Kidney capillary endothelial cell (primary cell): ENCODE measurements around the gene KASH5.

Experiments used
- DNase-seq: peaks from one replicate; pipeline ENCODE4 v3.0.0-alpha.2; 2018; ENCODE audit warnings: low spot score

Gene KASH5

DNA sequence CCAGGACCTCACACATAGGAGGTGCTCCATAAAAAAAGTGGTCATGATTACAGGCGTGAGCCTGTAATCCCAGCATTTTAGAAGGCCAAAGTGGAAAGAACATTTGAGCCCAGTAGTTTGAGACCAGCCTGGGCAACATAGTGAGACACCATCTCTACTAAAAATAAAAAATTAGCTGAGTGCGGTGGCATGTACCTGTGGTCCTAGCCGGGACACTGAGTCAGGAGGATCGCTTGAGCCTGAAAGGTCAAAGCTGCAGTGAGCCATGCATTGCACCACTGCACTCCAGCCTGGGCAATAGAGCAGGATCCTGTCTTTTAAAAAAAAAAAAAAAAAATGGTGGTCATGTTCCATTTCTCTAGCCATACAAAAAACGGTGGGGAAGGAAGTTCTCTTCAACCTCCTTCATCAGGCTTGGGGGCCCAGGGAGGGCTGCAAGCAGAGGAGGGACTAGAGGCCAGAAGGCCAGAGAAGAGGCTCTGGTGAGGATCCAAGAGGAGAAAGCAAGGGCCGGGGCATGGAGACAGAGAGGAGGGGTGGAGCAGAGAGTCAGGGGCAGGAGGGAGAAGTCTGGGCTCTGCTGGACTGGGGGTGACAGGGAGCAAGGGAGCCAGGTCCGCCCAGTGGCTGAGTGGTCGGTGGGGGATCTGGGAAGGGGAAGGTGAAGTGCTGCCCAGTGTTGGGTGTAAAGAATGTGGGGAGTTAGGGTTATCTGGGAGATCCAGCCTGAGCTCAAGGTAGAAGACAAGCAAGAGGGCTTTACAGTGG is 8.9 kb downstream of the KASH5 start:
- no peak for DNase-seq

- no peak for DNase-seq
Measured at GRCh38 chr19:49398001-49398615, 10.1 kb downstream of the KASH5 start.

DNA sequence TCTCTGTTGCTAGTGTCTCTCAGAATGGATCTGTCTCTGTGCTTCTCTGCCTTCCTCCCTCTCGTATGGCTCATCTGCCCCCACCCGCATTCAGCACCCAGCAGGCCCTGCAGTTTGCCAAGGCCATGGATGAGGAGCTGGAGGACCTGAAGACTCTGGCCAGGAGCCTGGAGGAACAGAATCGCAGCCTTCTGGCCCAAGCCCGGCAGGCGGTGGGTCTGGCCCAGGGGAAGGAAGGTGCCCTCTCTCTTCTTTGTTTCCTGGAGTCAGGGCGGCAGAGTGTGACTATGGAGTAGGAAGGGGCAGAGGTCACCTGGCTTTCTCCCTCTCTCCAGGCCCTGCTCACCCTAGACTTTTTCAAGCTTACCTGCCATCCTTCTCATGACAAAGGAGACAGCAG is 10.9 kb downstream of the KASH5 start:
- no peak for DNase-seq

GRCh38 chr19:49400029-49400428 is 12.0 kb downstream of the KASH5 start:
- DNase-seq: no peak

DNA sequence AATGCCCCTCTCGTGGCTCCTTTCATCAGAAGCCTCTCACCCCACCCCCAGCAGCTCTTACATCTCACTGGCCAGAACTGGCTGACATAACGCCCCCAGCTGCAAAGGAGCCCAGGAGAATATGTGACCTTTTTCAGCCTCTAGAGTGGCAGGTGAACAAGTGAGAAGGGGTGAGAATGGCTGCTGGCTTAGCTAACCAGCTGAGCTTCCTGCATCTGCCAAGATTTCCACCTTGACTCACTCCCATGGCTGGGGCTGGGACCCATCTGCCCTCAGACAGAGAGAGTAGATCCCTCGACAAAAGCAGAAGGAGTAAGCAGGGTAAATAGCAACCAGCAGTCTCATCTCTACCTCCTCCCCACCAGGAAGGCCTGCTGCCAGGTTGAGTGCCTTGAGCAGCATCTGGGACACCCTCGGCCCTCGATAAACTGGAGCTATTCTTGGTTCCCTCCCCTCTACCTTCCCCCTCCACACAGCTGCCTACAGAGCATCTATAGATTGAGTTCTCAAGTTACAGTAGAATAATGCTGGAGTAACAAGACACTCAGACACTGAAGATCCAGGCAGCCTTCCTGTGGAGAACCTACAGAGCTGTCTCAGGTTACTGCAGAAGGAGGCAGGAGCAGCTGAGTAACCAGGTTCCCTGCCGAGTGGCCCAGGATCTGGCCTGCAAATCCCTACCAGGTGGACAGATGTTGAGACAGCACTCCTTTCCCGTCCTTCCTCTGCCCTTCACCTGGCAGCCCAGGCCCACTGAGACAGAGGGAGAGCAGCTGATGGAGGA is 15.5 kb downstream of the KASH5 start:
- DNase-seq: no peak

DNA sequence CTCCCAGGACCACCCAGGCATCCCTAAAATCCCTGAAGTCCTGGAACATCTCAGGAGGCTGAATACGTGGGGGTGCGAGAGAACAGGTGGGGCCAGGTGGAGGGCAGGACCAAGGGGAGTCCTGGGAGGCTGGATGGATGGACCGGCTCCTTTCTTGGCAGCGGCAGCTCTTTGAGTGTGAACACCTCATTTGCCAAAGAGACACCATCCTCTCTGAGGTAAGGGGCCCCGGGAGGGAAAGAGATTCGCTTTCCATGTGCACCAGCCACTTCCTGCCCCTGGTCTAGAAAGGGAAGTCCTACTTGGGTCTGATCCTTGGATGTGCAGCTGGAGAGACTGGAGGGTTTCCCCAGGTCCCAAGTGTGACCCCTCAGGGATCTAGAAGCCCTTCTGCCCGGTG is 19.0 kb downstream of the KASH5 start:
- no peak for DNase-seq

- no peak for DNase-seq
Measured at GRCh38 chr19:49407482-49408015, 19.5 kb downstream of the KASH5 start.

- DNase-seq: no peak
Measured at GRCh38 chr19:49408816-49409440, 20.9 kb downstream of the KASH5 start.

- DNase-seq: no peak
Measured at GRCh38 chr19:49409441-49410029, 21.5 kb downstream of the KASH5 start.

- DNase-seq: no peak
Measured at GRCh38 chr19:49411681-49412326, 23.8 kb downstream of the KASH5 start.

DNA sequence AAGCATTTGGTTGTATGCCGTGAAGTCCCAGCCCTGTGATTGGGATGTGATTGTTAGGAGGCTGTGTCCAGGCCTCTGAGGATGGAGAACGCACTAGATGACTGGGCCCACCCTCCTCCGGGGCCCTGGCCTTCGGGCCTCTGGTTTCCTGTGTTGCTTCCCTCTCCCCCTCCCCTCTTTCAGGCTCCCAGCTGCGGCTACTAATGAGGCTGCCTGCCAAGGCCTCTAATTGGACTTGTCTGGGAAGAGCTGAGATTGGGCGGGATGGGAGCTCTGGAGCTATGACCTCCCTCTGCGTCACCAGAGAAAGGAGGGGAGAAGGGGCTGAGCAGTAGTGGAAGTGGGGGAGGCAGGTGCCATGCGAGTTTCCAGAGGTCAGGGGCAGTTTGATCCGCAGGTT is 25.3 kb downstream of the KASH5 start:
- no peak for DNase-seq

- DNase-seq: no peak
Measured at GRCh38 chr19:49414256-49414655, 26.2 kb downstream of the KASH5 start.

- DNase-seq: no peak
Measured at GRCh38 chr19:49415102-49415809, 27.2 kb downstream of the KASH5 start.

- no peak for DNase-seq
Measured at GRCh38 chr19:49415810-49416200, 27.8 kb downstream of the KASH5 start.

GRCh38 chr19:49417088-49417487 is 29.0 kb downstream of the KASH5 start:
- no peak for DNase-seq

DNA sequence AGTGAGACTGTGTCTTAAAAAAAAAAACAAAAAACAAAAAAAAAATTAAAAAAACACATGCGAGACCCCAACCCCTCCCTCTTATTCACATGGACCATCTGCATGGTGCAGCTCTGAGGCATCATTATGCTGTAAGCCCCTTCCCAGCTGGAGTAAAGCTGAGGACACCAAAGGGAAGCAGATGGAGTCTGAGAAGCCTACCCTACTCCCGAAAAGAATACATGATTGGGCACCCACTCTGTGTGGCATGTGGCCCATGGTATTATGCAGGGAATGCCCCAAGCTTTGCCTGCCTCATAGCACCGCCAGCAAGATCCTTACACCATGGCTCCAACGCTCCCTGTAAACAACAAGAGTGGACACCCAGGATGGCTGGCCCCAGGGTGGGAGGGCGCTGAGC is 30.5 kb downstream of the KASH5 start:
- no peak for DNase-seq

GRCh38 chr19:49419173-49419572 is 31.1 kb downstream of the KASH5 start:
- DNase-seq: no peak

GRCh38 chr19:49420227-49420626 is 32.2 kb downstream of the KASH5 start:
- DNase-seq: no peak

GRCh38 chr19:49421039-49421877 is 33.2 kb downstream of the KASH5 start:
- peak; percentile 36 for DNase-seq

- DNase-seq: no peak
Measured at GRCh38 chr19:49421878-49422202, 33.8 kb downstream of the KASH5 start.
